Measurements from ENCODE around the gene PRUNE2.

DNA sequence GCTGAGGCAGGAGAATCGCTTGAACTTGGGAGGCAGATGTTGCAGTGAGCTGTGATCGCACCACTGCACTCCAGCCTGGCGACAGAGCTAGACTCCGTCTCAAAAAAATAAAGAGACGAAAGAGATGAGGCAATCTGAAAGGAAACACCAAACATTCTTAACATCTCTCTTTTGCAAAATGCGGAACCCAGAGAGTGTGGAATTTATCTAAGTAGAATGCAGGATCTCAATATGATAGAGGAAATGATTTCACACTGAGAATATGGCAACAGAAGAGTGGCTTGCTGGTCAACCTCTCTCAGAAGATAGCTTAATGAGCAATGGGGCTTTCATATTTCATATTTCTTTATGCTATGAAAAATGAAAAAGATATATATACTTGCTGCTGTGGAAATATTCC is 175.1 kb downstream of the PRUNE2 start:
- no peak for TF ChIP-seq CTCF (IDR thresholded peaks at IDR 0.05)
- TF ChIP-seq POLR2A (IDR thresholded peaks at IDR 0.05), result no peak

Measured in Peyer's patch (tissue), 4 donors.